Natural killer cell treated with Interleukin-12 subunit alpha and Interleukin-12 subunit beta and Interleukin-15 and Interleukin-18, amount 100 ng/mL, for 72 hours (primary cell): ENCODE results near the gene SLC25A25. TPM values are rescaled to one million over a fixed set of nuclear protein-coding genes. Genes with fewer than 3 reads are reported as not detected.
"Not testable (repeated sequence)": the region's sequence is repeated elsewhere in the genome, so short reads cannot be mapped to it uniquely, and the experiment has no call there.

Experiments
- ATAC-seq, 2 donors: fragments of 150-1000 bp; cut with Tn5 transposase in 1 of 2; sonication (Bioruptor Pico), chemical (Tn5 transposase) in 1 of 2; 2 replicates each; pipeline ENCODE4 v1.10.0; 2021
- DNase-seq: peaks from one replicate; pipeline ENCODE4 v3.0.0; 2022; ENCODE audit warnings: low spot score
- H3K27ac Mint-ChIP-seq, 2 donors: 1 replicate in 1 of 2; 2 replicates in 1 of 2; pipeline ENCODE4 v1.8.0; 2022; ENCODE audit warnings: mixed read lengths in 2 of 2, mild to moderate bottlenecking in 1 of 2, moderate library complexity in 1 of 2
- H3K27me3 Mint-ChIP-seq, 2 donors: 1 replicate in 1 of 2; 2 replicates in 1 of 2; pipeline ENCODE4 v1.8.0; 2022; ENCODE audit warnings: mixed read lengths in 2 of 2
- H3K36me3 Mint-ChIP-seq: one replicate; pipeline ENCODE4 v1.8.0; 2022; ENCODE audit warnings: mixed read lengths
- H3K4me1 Mint-ChIP-seq, 2 donors: 1 replicate in 1 of 2; 2 replicates in 1 of 2; pipeline ENCODE4 v1.8.0; 2022; ENCODE audit warnings: low read depth in 2 of 2, mixed read lengths in 2 of 2, mild to moderate bottlenecking in 1 of 2
- H3K4me3 Mint-ChIP-seq: one replicate; pipeline ENCODE4 v1.8.0; 2022; ENCODE audit warnings: mixed read lengths
- H3K9me3 Mint-ChIP-seq: 2 replicates; pipeline ENCODE4 v1.8.0; 2022; ENCODE audit warnings: mixed read lengths
- total RNA-seq, 2 donors: library from RNA; stranded (reverse); gene quantifications; one replicate each; pipeline ENCODE4 v1.2.3, GENCODE V29; 2022

SLC25A25 gene
- total RNA-seq, 2 donors from 2014 or later = 15.0 to 23.2 TPM

- H3K9me3 Mint-ChIP-seq, ATAC-seq, H3K27me3 Mint-ChIP-seq, H3K36me3 Mint-ChIP-seq: not testable (repeated sequence)
- H3K4me1 Mint-ChIP-seq = peaks cover 30 to 34% of the 10 kb centered on the region in 2 donors
- H3K27ac Mint-ChIP-seq = peak overlapping the region; percentile 85 to 86
- H3K4me3 Mint-ChIP-seq = peak overlapping the region; percentile 82
- DNase-seq = peak; percentile 46
Measured at GRCh38 chr9:128071475-128071874, 3.4 kb downstream of the SLC25A25 start.

DNA sequence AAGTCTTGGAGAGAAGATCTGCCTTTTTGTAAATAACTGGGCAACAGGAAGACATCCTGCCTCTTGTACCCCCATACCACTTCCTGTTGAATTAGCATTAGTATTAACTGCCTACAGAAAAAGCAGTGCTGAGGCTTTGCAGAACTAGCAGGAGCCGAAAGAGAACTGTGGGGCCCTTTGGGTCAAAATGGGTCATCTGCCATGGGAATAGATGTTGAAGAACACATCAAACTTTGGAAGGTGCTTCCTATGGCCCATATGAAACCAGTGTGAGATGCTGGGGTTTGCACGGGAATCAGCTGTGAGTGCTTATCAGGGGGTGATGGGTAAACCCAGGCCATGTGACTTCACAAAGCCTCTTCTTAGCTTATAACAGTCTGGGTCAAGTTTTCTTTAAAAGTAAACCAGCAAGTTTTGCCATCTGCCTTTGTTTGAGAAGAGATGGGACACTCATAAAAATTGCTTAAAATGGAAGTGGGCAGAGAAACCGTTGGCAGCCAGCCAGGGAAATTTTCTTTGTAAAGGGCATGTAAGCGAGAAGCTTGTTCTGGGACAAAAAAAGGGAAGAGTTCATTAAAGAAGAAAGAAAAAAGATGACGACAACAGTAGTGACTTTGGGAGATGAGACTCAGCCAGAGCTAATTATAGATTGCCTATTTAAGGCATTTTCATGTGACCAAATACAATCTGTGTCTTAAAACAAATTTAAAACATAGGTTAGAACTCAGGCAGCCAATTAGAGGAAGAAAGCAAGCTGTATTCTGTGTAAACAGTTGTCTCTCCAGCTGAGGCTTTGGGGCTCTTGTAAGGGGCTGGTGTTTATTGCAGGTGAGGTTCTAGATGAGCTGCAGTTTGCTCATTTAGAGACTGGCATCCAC is 4.4 kb downstream of the SLC25A25 start:
- Mint-ChIP-seq H3K4me3 (peak overlapping the region; percentile 82), H3K9me3 (no peaks in the 10 kb centered on the region), H3K27me3 (no peaks in the 10 kb centered on the region), H3K36me3 (no peaks in the 10 kb centered on the region), H3K4me1 (peaks cover 30 to 37% of the 10 kb centered on the region in 2 donors), H3K27ac (peak overlapping the region; percentile 85 to 86)
- no peak for ATAC-seq
- no peak for DNase-seq

- no peaks in the 10 kb centered on the region for H3K9me3 Mint-ChIP-seq
- DNase-seq (no peak), ATAC-seq (no peak)
- H3K4me1 Mint-ChIP-seq = peaks cover 34 to 47% of the 10 kb centered on the region in 2 donors
- no peaks in the 10 kb centered on the region for H3K27me3 Mint-ChIP-seq
- peak overlapping the region; percentile 85 to 86 for H3K27ac Mint-ChIP-seq
- no peaks in the 10 kb centered on the region for H3K36me3 Mint-ChIP-seq
- H3K4me3 Mint-ChIP-seq = peak overlapping the region; percentile 59
Measured at GRCh38 chr9:128073253-128073886, 5.3 kb downstream of the SLC25A25 start.

- H3K27ac Mint-ChIP-seq = no peak overlapping the region
- H3K27me3 Mint-ChIP-seq = no peaks in the 10 kb centered on the region
- no peaks in the 10 kb centered on the region for H3K9me3 Mint-ChIP-seq
- DNase-seq = no peak
- no peaks in the 10 kb centered on the region for H3K36me3 Mint-ChIP-seq
- no peak for ATAC-seq
- H3K4me1 Mint-ChIP-seq = peaks cover 21 to 37% of the 10 kb centered on the region in 2 donors
- no peak overlapping the region for H3K4me3 Mint-ChIP-seq
Measured at GRCh38 chr9:128077847-128078503, 9.9 kb downstream of the SLC25A25 start.

DNA sequence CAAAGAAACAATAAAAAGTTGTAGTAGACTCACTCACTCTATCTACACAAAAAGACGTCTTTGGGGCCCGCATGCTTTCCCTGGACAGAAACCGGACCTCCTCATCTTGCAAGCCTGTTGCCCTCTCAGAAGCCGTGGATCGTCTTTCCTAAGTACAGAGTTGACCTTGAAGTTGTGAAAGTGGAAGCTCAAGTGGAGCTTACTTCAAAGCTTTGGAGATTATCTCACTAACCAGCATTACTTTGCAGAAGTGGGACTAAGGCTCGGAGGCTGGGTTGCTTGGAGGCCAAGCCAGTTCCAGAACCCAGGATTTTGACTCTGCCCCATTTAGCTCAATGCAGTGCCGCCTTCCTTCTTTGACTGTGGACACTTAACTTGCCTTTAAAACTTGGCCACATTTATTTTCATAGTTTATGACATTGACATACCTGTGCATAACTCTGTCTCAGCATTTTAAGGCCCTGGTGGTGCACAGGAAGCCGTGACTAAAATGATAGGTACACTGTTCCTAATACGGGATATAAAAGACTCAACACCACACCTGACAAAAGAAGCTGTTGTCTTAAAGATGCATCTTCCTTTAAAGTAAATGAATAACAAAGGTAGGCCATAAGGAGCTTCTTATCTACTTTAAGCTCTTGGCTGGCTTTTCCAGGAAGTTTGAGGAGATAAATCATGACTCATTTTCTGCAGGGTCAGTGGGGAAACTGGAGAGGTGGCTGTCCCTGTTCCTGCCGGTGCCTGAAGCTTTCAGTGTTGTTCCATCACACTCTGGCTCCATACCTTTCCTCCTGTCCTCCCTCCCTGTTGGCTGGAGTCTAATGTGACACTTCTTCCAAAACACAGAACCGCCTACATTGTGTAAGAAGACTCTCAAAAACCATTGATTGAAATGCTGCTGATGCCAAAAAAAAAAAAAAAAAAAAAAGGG is 10.7 kb downstream of the SLC25A25 start:
- Mint-ChIP-seq H3K4me1 (peaks cover 18 to 31% of the 10 kb centered on the region in 2 donors), H3K9me3 (no peaks in the 10 kb centered on the region), H3K27ac (peak overlapping the region in 1 of 2 donors; percentile 73), H3K4me3 (peak overlapping the region; percentile 10), H3K27me3 (no peaks in the 10 kb centered on the region), H3K36me3 (no peaks in the 10 kb centered on the region)
- ATAC-seq (no peak), DNase-seq (no peak)

GRCh38 chr9:128080206-128080605 is 12.2 kb downstream of the SLC25A25 start:
- DNase-seq (no peak), ATAC-seq (no peak)
- Mint-ChIP-seq H3K36me3 (no peaks in the 10 kb centered on the region), H3K4me1 (peaks cover 22 to 31% of the 10 kb centered on the region in 2 donors), H3K9me3 (no peaks in the 10 kb centered on the region), H3K27ac (no peak overlapping the region), H3K4me3 (no peak overlapping the region), H3K27me3 (no peaks in the 10 kb centered on the region)

DNA sequence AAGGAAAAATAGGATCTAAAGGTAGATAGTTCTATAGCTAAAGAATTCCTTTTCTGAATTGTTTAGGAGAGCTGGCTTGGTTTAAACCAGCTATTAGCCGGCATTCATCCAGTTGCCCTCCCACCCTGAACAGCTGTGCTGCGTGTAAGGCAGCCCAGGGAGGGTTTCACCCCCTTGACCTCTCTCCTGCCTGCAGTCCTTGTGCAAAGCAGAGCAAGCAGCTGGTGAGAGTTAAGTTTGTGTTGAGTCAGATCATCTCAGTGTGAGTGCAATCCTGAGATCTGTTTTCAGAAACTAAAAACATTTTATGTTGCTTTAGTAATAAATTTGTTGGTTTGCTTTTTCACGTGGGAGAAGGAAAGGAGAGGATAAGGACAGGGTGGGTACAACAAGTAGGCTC is 13.0 kb downstream of the SLC25A25 start:
- ATAC-seq = no peak
- H3K4me1 Mint-ChIP-seq = peaks cover 29 to 38% of the 10 kb centered on the region in 2 donors
- no peaks in the 10 kb centered on the region for H3K9me3 Mint-ChIP-seq
- no peak for DNase-seq
- no peaks in the 10 kb centered on the region for H3K27me3 Mint-ChIP-seq
- peak overlapping the region; percentile 20 to 50 for H3K27ac Mint-ChIP-seq
- no peak overlapping the region for H3K4me3 Mint-ChIP-seq
- H3K36me3 Mint-ChIP-seq = no peaks in the 10 kb centered on the region

DNA sequence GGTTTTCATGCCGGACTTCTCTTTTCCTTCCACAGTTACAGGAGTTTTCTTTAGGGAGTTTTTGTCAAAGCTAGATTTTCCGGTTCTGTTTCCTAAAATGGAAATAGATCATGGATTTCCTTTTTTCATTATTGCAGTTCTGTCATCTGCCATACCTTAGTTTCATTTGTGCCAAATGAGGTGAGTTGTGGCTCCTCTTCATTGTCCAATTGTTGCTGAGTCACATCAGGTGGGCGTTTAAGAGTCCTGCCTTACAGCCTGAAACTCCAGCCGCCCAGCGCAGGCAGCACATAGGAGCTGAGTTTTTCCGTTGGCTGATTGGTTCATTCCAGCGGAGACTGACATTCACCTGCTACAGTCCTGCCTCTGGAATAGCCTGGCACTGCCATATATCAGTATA is 14.1 kb downstream of the SLC25A25 start:
- Mint-ChIP-seq H3K36me3 (no peaks in the 10 kb centered on the region), H3K27ac (no peak overlapping the region), H3K27me3 (no peaks in the 10 kb centered on the region), H3K4me1 (peaks cover 29 to 38% of the 10 kb centered on the region in 2 donors), H3K4me3 (no peak overlapping the region), H3K9me3 (no peaks in the 10 kb centered on the region)
- ATAC-seq = no peak
- DNase-seq = no peak

GRCh38 chr9:128084746-128085145 is 16.7 kb downstream of the SLC25A25 start:
- DNase-seq (no peak), ATAC-seq (no peak)
- H3K27ac Mint-ChIP-seq = peak overlapping the region in 1 of 2 donors; percentile 36
- H3K36me3 Mint-ChIP-seq = peaks cover 7% of the 10 kb centered on the region
- H3K9me3 Mint-ChIP-seq = no peaks in the 10 kb centered on the region
- no peaks in the 10 kb centered on the region for H3K27me3 Mint-ChIP-seq
- no peak overlapping the region for H3K4me3 Mint-ChIP-seq
- H3K4me1 Mint-ChIP-seq = peaks cover 26 to 31% of the 10 kb centered on the region in 2 donors

DNA sequence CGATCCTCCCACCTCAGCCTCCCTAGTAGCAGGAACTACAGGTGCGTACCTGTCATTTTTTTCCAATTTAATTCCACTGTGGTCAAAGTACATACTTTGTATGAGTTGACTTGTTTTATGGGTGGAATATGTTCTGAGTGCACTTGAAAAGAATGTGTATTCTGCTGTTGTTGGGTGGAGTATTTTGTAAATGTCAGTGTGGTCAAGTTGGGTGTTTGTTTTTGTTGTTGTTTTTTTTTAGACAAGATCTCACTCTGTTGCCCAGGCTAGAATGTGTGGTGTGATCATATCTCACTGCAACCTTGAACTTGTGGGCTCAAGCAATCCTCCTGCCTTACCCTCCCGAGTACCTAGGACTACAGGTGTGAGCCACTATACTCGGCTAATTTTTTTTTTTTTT is 17.9 kb downstream of the SLC25A25 start:
- Mint-ChIP-seq H3K4me3 (no peak overlapping the region), H3K36me3 (peaks cover 7% of the 10 kb centered on the region), H3K9me3 (no peaks in the 10 kb centered on the region), H3K27ac (peak overlapping the region in 1 of 2 donors; percentile 31), H3K27me3 (no peaks in the 10 kb centered on the region), H3K4me1 (peaks cover 22 to 34% of the 10 kb centered on the region in 2 donors)
- DNase-seq (no peak), ATAC-seq (no peak)

- Mint-ChIP-seq H3K9me3 (no peaks in the 10 kb centered on the region), H3K4me3 (no peak overlapping the region), H3K27me3 (no peaks in the 10 kb centered on the region)
Measured at GRCh38 chr9:128087262-128087661, 19.2 kb downstream of the SLC25A25 start.

DNA sequence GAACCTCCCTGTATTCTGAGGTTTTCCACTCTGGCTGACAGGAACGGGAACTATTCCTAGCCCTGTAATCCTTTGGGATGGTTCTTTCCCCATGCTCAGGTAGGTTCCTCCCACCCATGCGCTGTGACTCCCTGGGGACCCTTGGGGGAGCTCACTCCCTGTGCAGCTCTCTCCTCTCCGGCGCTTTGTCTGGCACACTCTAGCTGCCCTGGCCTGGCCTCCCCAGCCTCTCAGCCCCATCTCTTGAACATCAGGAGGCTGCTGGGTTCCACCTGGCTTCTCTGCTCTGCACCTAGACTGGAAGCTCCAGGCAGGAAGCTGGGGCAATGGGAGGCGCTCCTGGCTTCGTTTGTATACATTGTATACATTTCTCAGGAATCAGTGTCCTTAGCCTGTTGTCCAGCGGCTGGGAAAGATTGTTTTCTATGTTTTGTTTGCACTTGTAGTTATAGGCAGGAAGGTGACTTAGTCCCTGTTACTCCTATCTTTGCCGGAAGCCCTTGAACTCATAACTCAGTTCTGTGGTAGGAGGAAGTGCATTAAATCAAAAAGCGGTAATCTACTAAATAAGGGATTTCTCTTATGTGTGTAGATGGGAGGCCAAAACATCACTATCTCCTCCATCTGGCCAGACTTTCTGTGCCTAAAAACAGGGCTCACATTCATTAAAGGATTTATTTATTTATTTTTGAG is 20.4 kb downstream of the SLC25A25 start:
- Mint-ChIP-seq H3K9me3 (no peaks in the 10 kb centered on the region), H3K27ac (peak overlapping the region in 1 of 2 donors; percentile 44), H3K4me1 (peaks cover 33 to 44% of the 10 kb centered on the region in 2 donors), H3K4me3 (no peak overlapping the region), H3K27me3 (no peaks in the 10 kb centered on the region), H3K36me3 (peaks cover 7% of the 10 kb centered on the region)
- ATAC-seq = no peak
- no peak for DNase-seq

More at GRCh38 chr9:128087262-128087661, 19.2 kb downstream of the SLC25A25 start:
- ATAC-seq (no peak), DNase-seq (no peak)
- no peak overlapping the region for H3K27ac Mint-ChIP-seq
- H3K4me1 Mint-ChIP-seq = peaks cover 24 to 38% of the 10 kb centered on the region in 2 donors
- peaks cover 7% of the 10 kb centered on the region for H3K36me3 Mint-ChIP-seq
